ENCODE data around the gene TOMM5. TPM values are rescaled to one million over a fixed set of nuclear protein-coding genes. Genes with fewer than 3 reads are reported as not detected.
A peak's percentile ranks its signal among the peaks of the same experiment; 100 is the strongest.

The TOMM5 gene
- 133 TPM for polyA plus RNA-seq (2013, experiment 1 of 2)
- 127 TPM for polyA plus RNA-seq (2013, experiment 2 of 2)

GRCh38 chr9:37592108-37592951 lies at the start of gene TOMM5:
TOMM5 (minus strand) TSS chr9:37592597; CDS start chr9:37592532, 65 bp downstream.
- no peaks in the 10 kb centered on the region for H3K4me1 ChIP-seq (ENCODE audit: control insufficient read depth, insufficient read depth, low read length, poor library complexity, severe bottlenecking)
- H3K4me3 ChIP-seq (ENCODE audit: extremely low read depth, insufficient read depth, low read length, poor library complexity, severe bottlenecking): peak within 1 kb of the TSS; percentile 98
- H3K9me3 ChIP-seq (ENCODE audit: control insufficient read depth, low read length): no peaks in the 10 kb centered on the region
- 0% methylated on average over 44 to 46 of the region's 72 CpGs for WGBS, 2 experiments (ENCODE audit: insufficient coverage in 2 of 2)
- H3K36me3 ChIP-seq (ENCODE audit: control insufficient read depth, insufficient read depth, low read length): peaks cover 28% of the 10 kb centered on the region
- H3K27ac ChIP-seq (ENCODE audit: low read depth, low read length, severe bottlenecking): peak within 1 kb of the TSS; percentile 80

GRCh38 chr9:37641331-37641730 lies 48.9 kb upstream of the TOMM5 start:
- 63 to 86% methylated on average over 1 of the region's 3 CpGs for WGBS, 2 experiments (ENCODE audit: insufficient coverage in 2 of 2)
- no peaks in the 10 kb centered on the region for H3K9me3 ChIP-seq (ENCODE audit: control insufficient read depth, low read length)
- no peak overlapping the region for H3K27ac ChIP-seq (ENCODE audit: low read depth, low read length, severe bottlenecking)
- no peaks in the 10 kb centered on the region for H3K36me3 ChIP-seq (ENCODE audit: control insufficient read depth, insufficient read depth, low read length)
- H3K4me1 ChIP-seq (ENCODE audit: control insufficient read depth, insufficient read depth, low read length, poor library complexity, severe bottlenecking): no peaks in the 10 kb centered on the region
- no peak overlapping the region for H3K4me3 ChIP-seq (ENCODE audit: extremely low read depth, insufficient read depth, low read length, poor library complexity, severe bottlenecking)

GRCh38 chr9:37640246-37640645 lies 47.8 kb upstream of the TOMM5 start:
- Histone ChIP-seq H3K4me3 (ENCODE audit: extremely low read depth, insufficient read depth, low read length, poor library complexity, severe bottlenecking) (no peak overlapping the region), H3K9me3 (ENCODE audit: control insufficient read depth, low read length) (no peaks in the 10 kb centered on the region), H3K27ac (ENCODE audit: low read depth, low read length, severe bottlenecking) (no peak overlapping the region), H3K36me3 (ENCODE audit: control insufficient read depth, insufficient read depth, low read length) (no peaks in the 10 kb centered on the region), H3K4me1 (ENCODE audit: control insufficient read depth, insufficient read depth, low read length, poor library complexity, severe bottlenecking) (no peaks in the 10 kb centered on the region)
- WGBS, 2 experiments (ENCODE audit: insufficient coverage in 2 of 2): no CpG with 5 or more reads among the region's 3 CpGs

GRCh38 chr9:37639841-37640240 lies 47.4 kb upstream of the TOMM5 start:
- no peak overlapping the region for H3K27ac ChIP-seq (ENCODE audit: low read depth, low read length, severe bottlenecking)
- no peaks in the 10 kb centered on the region for H3K4me1 ChIP-seq (ENCODE audit: control insufficient read depth, insufficient read depth, low read length, poor library complexity, severe bottlenecking)
- H3K4me3 ChIP-seq (ENCODE audit: extremely low read depth, insufficient read depth, low read length, poor library complexity, severe bottlenecking): no peak overlapping the region
- no peaks in the 10 kb centered on the region for H3K36me3 ChIP-seq (ENCODE audit: control insufficient read depth, insufficient read depth, low read length)
- WGBS, 2 experiments (ENCODE audit: insufficient coverage in 2 of 2): 84 to 93% methylated on average over 2 to 3 of the region's 3 CpGs
- H3K9me3 ChIP-seq (ENCODE audit: control insufficient read depth, low read length): no peaks in the 10 kb centered on the region

GRCh38 chr9:37639109-37639762 lies 46.8 kb upstream of the TOMM5 start:
- Histone ChIP-seq H3K4me3 (ENCODE audit: extremely low read depth, insufficient read depth, low read length, poor library complexity, severe bottlenecking) (no peak overlapping the region), H3K4me1 (ENCODE audit: control insufficient read depth, insufficient read depth, low read length, poor library complexity, severe bottlenecking) (no peaks in the 10 kb centered on the region), H3K27ac (ENCODE audit: low read depth, low read length, severe bottlenecking) (no peak overlapping the region), H3K36me3 (ENCODE audit: control insufficient read depth, insufficient read depth, low read length) (no peaks in the 10 kb centered on the region), H3K9me3 (ENCODE audit: control insufficient read depth, low read length) (no peaks in the 10 kb centered on the region)
- WGBS, 2 experiments (ENCODE audit: insufficient coverage in 2 of 2): 94 to 100% methylated on average over 2 to 3 of the region's 4 CpGs

GRCh38 chr9:37636511-37637448 lies 44.4 kb upstream of the TOMM5 start:
- 93 to 95% methylated on average over 29 to 34 of the region's 39 CpGs for WGBS, 2 experiments (ENCODE audit: insufficient coverage in 2 of 2)
- no peaks in the 10 kb centered on the region for H3K4me1 ChIP-seq (ENCODE audit: control insufficient read depth, insufficient read depth, low read length, poor library complexity, severe bottlenecking)
- no peaks in the 10 kb centered on the region for H3K36me3 ChIP-seq (ENCODE audit: control insufficient read depth, insufficient read depth, low read length)
- no peak overlapping the region for H3K27ac ChIP-seq (ENCODE audit: low read depth, low read length, severe bottlenecking)
- no peak overlapping the region for H3K4me3 ChIP-seq (ENCODE audit: extremely low read depth, insufficient read depth, low read length, poor library complexity, severe bottlenecking)
- H3K9me3 ChIP-seq (ENCODE audit: control insufficient read depth, low read length): no peaks in the 10 kb centered on the region

GRCh38 chr9:37635808-37636207 lies 43.4 kb upstream of the TOMM5 start:
- Histone ChIP-seq H3K27ac (ENCODE audit: low read depth, low read length, severe bottlenecking) (no peak overlapping the region), H3K4me1 (ENCODE audit: control insufficient read depth, insufficient read depth, low read length, poor library complexity, severe bottlenecking) (no peaks in the 10 kb centered on the region), H3K36me3 (ENCODE audit: control insufficient read depth, insufficient read depth, low read length) (no peaks in the 10 kb centered on the region), H3K9me3 (ENCODE audit: control insufficient read depth, low read length) (no peaks in the 10 kb centered on the region), H3K4me3 (ENCODE audit: extremely low read depth, insufficient read depth, low read length, poor library complexity, severe bottlenecking) (no peak overlapping the region)
- 93 to 94% methylated on average over 15 to 16 of the region's 16 CpGs for WGBS, 2 experiments (ENCODE audit: insufficient coverage in 2 of 2)

GRCh38 chr9:37632479-37632878 lies 40.1 kb upstream of the TOMM5 start:
- no peak overlapping the region for H3K27ac ChIP-seq (ENCODE audit: low read depth, low read length, severe bottlenecking)
- 82 to 90% methylated on average over 3 to 4 of the region's 4 CpGs for WGBS, 2 experiments (ENCODE audit: insufficient coverage in 2 of 2)
- no peak overlapping the region for H3K4me3 ChIP-seq (ENCODE audit: extremely low read depth, insufficient read depth, low read length, poor library complexity, severe bottlenecking)
- no peaks in the 10 kb centered on the region for H3K9me3 ChIP-seq (ENCODE audit: control insufficient read depth, low read length)
- H3K36me3 ChIP-seq (ENCODE audit: control insufficient read depth, insufficient read depth, low read length): no peaks in the 10 kb centered on the region
- H3K4me1 ChIP-seq (ENCODE audit: control insufficient read depth, insufficient read depth, low read length, poor library complexity, severe bottlenecking): no peaks in the 10 kb centered on the region

- Histone ChIP-seq H3K36me3 (ENCODE audit: control insufficient read depth, insufficient read depth, low read length) (no peaks in the 10 kb centered on the region), H3K4me1 (ENCODE audit: control insufficient read depth, insufficient read depth, low read length, poor library complexity, severe bottlenecking) (no peaks in the 10 kb centered on the region), H3K9me3 (ENCODE audit: control insufficient read depth, low read length) (no peaks in the 10 kb centered on the region), H3K27ac (ENCODE audit: low read depth, low read length, severe bottlenecking) (no peak overlapping the region), H3K4me3 (ENCODE audit: extremely low read depth, insufficient read depth, low read length, poor library complexity, severe bottlenecking) (no peak overlapping the region)
- WGBS, 2 experiments (ENCODE audit: insufficient coverage in 2 of 2): 70 to 79% methylated on average over 3 to 4 of the region's 5 CpGs
These were observed 34.4 kb upstream of the TOMM5 start for GRCh38 chr9:37626708-37627292.

- Histone ChIP-seq H3K27ac (ENCODE audit: low read depth, low read length, severe bottlenecking) (no peak overlapping the region), H3K36me3 (ENCODE audit: control insufficient read depth, insufficient read depth, low read length) (no peaks in the 10 kb centered on the region), H3K4me3 (ENCODE audit: extremely low read depth, insufficient read depth, low read length, poor library complexity, severe bottlenecking) (no peak overlapping the region), H3K4me1 (ENCODE audit: control insufficient read depth, insufficient read depth, low read length, poor library complexity, severe bottlenecking) (no peaks in the 10 kb centered on the region), H3K9me3 (ENCODE audit: control insufficient read depth, low read length) (no peaks in the 10 kb centered on the region)
- WGBS, 2 experiments (ENCODE audit: insufficient coverage in 2 of 2): 80 to 91% methylated on average over 11 to 12 of the region's 12 CpGs
These were observed 33.4 kb upstream of the TOMM5 start for GRCh38 chr9:37625758-37626147.
